HG03442 (cell line): Measurements from ENCODE around the gene MPPED2.
"Not testable (repeated sequence)": the region's sequence is repeated elsewhere in the genome, so short reads cannot be mapped to it uniquely, and the experiment has no call there.

Experiments used
- ATAC-seq: cut with Tn5 transposase; IDR thresholded peaks from one replicate; pipeline ENCODE4 v1.9.1; 2021; ENCODE audit warnings: mild to moderate bottlenecking, moderate library complexity; ENCODE audit not compliant: unreplicated experiment

Gene MPPED2

DNA sequence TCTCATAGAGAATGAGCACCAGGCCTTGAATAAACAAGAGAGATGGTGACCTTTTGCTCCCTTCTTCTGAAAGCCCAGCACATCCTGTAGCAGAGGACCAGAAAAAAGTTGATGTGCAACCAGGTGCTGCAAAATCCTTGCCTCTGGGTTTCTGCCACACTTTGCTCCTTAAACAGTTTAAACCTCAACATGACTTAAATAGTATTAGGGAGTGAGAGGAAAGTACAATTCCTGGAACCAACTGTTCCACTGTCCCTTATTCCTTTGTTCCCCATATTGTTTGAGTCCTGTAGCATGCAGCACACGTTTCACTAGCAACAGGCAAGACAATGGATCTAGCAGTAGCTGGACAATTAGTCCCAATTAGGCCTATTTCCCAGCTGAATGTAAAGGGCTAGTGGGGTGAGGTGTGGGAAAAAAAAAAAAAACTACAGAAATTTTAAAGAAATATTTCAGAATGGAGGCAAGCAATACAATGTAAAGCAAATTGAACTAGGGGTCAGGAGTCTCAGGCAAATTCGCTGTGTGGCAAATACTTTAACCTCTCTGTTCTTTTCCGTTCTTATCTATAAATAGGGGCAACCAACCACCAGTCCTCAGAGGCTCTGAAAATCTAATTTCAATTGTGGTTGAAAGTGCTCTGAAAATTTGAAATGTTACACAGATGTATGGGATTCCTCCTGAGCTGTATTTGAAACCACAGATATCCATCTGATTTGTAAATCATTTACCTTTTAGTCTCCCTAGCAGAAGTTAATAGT lies 6.6 kb downstream of the MPPED2 start:
- ATAC-seq: no peak

DNA sequence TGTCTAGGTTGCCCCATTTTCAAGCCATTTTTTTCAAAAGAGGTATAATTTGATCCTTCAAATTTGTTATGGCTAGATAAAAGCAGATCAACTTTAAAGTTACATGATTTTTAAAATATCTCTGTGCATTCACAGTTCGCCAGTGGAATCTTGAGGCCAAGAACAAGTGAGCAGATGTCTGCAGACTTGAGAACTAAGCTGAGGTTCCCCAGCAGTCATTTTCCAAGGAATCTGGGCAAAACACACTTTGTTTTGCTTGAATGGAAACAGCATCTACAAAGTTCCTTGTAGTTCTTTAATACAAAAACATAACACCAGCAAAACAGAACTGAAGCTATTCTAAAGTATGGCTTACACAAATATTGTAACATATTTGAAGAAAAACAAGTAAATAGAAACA lies 7.7 kb downstream of the MPPED2 start:
- ATAC-seq: no peak

DNA sequence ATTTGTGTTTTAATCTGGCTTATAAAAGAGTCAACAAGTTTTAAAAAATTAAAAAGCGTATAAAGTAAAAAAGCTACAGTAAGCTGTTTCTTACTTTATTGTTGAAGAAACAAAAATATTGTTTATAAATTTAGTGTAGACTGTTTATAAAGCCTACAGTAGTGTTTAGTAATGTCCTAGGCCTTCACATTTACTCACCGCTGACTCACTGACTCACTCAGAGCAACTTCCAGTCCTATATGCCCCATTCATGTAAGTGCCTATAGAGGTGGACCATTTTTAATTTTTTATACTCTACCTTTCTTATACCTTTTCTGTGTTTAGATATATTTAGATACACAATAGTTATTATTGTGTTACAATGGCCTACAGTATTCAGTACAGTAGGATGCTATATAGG lies 12.2 kb downstream of the MPPED2 start:
- ATAC-seq: no peak

DNA sequence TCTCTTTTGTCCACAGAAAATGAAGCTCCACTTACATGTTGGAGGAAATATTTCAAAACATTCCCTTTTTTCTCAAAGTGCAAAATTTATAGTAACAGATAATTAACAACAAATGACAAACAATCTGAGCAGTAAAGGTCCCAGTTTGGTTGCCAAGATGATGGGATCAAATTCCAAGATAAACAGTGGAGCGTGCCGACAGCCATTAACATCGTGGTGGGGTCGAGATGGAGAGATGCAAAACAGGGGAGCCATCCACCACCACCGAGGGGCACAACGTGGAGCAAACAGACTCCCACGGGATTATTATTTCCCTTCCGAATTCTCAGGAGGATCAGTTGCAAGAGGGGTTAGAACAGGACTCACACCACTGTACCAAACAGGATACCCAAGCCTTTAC lies 17.2 kb downstream of the MPPED2 start:
- no peak for ATAC-seq

DNA sequence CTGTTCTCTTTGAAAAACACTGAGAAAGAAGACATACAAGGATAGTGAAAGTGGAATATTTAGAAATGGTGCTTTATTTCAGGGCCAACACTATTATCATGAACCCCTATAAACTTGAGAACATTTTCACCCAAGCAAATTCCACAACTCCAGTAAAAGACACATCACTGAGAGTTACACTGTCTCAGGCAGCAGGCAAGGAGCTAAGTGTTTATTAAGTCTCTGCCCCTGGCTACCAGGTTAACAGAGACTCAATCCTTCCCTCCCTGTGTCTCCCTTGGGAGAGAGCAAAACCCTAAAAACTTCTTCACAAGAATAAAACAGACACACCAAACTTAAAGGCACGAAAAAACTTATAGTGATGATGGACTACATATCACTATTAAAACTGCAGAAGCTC lies 18.5 kb downstream of the MPPED2 start:
- no peak for ATAC-seq

DNA sequence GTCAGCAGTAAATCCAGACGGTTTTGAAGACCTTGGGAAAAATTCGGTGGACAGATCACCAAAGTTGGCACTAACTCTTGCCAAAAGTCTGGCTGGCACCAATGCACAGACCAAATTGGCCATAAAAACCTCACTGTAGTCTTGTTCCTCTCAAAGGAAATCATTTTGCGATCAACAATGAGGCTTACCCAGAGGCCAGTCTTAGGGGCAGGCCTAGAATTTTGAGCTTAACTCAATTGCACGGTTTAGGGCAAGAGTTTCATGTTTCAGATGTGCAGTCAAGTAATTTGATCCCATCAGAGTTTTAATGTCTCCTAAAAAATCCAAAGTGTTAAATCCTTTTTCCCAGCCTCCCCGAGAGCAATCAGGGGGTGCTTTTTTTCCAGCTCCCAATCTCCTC lies 19.0 kb downstream of the MPPED2 start:
- ATAC-seq: no peak

DNA sequence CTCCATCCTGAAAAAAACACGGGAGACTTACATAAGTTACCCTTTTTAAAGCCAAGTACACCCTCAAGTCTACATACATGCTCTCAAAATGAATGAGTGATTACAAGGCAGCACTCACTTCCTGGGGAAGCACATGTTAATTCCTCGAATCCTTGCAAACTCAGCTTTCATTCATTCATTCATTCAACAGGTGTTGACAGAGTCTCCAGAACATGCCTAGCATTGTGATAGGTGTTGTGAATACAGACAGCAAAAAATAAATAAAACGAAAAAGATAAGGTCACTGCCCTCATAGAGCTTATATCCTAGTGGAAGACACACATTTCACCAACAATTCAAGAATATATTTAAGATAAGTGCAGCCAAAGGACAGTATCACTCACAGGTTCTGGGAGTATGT lies 19.7 kb downstream of the MPPED2 start:
- ATAC-seq: no peak

DNA sequence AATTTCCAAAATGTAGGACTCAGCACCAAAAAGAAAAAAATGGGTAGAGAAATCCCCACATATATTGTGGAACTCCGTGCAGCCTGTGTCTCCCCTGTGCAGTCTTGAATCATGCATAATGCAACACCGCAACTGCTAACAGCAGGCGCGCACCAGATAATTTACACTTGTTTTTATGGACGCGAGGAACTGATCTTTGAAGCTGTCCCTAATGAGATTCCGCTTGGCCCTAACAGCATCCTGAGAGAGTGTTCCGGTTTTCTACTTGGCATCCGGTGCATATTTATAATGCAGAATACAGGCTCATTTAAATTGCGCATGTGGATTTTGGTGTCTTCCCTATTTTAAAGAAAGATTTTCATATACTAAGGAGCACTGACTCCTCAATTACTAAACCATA lies 21.1 kb downstream of the MPPED2 start:
- no peak for ATAC-seq

DNA sequence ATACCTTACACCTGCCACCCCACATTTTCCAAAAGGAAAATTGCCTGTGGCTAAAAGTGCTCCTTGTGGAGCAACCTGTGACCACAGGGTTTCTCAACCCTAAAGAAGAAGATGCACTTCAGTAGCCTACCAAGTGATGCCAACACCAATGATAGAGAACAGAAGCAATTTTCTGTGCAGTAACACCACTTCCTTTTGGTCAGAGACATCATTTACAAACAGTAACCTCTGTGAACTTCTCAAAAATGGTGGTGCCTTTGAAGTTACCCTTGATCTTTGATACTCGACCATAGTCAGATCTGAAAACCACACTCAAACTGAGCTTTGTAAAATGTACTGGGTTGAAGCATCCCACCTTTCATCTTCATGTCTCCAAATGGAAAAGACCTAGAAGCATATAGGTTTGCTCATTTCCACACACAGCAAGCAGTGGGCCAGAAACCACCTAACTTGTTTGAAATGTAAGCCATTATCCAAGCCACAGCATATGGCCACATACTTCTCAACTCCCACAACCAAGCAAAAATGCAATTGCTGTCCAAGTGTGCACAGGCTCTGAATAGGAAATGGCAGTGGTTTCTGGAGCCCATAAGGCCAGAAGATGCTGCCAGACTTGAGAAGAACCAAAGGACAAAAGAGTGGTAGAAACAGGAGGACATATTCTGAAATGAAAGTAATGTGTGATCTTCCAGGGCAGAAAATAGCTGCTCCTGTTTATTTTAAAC lies 24.3 kb downstream of the MPPED2 start:
- ATAC-seq: no peak

DNA sequence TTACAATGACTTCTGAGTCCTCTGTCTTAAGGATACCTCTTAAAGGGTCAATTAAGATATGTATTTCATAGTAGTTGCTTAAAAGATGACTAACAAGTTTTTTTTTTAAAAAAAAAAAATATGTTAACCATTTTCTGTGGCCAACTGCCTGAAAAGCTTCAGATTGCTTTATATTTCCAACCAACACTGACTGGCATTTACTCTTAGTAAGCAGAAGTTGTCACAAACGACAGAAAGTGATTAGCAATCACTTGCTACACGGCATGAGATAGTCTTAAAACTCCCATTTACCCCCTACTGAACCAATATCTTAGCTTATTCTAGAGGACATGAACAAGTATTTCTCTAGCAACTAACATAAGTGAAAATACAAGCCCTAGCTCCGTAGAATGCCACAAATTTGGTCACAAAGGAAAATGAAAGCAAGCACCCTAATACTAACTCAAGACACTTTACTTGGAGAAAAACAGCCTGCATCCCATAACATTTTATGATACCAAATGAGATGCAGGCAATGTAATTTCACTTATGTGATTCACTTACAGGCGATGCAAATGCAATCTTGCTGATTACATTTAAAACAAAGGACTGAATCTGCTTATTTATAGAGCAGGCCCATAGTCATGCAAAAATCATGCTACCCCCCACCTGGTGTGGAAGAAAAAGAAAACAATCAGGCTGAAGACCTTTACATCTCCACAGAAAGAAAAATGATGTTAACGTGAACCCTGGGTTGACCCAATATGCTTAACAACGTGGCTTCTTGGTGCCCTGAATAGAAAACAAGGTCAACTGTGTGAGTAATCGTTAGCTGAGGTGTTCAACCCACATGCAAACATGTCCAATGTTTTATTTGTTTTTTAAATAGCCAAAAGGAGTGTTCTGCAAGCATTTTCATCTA lies 25.7 kb downstream of the MPPED2 start:
- no peak for ATAC-seq

DNA sequence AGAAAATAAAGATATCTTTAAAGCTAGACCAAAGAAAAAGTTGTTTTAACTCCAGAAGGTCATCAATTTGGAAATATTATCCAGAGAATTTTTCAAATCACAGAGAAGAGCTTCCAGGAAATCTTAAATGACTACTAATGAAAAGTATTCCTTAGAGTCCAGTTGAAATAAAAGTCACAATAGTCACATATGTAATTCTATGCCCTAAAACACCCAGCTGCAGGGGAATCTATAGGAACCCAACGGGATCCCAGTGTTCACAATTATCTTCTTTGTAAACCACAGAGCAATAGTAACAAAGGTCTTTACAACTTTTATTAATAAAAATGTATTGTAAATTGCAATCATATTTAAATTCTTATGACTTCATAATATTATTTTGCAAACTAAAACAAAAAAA lies 27.1 kb downstream of the MPPED2 start:
- ATAC-seq: no peak

DNA sequence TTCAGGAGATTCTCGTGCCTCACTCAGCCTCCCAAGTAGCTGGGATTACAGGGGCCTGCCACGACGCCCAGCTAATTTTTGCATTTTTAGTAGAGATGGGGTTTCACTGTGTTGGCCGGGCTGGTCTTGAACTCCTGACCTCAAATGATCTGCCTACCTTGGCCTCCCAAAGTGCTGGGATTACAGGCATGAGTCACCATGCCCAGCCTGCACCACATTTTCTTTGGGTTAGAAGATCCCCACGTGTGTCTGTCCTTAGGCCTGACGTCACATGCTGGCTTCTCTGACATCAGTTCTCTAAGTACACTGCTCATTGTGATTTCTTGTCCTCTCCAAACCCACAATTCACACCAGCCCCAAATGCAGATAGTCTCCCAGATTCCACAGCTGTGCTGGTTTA lies 31.6 kb downstream of the MPPED2 start:
- not testable (repeated sequence) for ATAC-seq

DNA sequence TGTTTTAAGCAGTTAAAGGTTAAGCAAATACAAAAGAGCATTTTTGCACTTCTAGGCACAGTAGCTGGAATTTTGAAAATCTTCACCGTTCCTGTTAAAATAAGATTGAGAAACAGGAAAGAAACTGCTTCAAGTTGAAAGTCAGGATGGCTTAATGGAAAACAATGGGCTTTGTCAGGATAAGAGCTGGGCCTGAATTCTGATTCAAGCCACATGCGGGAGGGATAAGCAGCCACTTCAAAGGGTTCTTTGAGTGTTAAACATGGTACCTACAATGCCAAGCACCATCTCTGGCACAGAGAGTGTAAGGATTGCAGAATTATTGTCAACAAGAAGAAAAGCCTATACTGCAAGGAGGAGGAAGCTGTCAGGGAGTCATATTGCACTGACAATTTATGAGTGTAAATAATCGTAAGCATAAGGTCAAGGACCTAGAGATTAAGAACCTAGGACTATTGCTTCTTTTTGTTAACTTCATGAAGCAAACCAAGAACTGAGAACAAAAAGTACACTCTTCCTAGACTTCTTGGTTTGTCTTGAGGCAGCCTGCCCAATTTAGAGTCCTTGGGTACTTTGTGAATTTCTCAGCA lies 32.5 kb downstream of the MPPED2 start:
- no peak for ATAC-seq

DNA sequence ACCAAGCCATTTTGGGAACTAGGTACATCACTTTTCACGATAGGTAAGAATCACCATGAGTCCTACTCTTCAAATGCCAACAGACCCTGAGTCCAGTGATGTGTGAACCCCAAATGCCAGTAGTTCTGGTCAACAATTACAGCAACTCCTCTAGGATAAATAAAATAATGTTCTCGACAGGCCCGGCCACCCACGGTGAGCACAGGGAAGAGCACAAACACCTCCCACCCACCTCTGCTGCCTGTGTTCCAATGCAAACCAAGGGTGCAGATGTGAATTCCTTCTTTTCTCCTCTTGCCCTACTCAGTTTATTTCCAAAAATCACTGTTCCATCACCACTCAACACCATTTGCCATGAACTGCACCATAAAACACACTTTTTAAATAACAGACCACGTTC lies 33.3 kb downstream of the MPPED2 start:
- ATAC-seq: no peak

DNA sequence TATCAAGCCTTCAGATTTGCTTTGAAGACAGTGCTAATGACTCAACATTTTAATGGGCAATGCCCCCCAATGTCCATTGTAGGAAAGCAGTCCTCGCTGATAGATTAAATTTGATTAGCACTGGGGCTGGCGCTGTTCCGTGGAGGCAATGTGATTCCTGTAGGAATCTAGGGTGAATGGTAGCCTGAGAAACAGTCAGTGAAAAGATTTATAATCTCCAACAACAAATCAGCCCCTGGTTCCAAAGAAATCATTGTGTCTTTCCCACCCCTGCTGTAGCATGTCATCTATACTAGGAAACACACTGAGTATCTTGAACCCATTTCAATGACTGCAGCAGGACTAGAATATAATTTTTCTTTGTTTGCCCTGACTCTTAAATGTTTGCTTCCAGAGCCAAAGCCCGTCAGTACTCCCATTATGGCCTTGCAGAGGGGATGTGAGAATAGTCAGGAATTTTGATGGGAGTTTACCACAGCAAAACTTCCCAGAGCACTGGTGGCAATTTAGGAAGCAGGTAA lies 36.1 kb downstream of the MPPED2 start:
- ATAC-seq: no peak

DNA sequence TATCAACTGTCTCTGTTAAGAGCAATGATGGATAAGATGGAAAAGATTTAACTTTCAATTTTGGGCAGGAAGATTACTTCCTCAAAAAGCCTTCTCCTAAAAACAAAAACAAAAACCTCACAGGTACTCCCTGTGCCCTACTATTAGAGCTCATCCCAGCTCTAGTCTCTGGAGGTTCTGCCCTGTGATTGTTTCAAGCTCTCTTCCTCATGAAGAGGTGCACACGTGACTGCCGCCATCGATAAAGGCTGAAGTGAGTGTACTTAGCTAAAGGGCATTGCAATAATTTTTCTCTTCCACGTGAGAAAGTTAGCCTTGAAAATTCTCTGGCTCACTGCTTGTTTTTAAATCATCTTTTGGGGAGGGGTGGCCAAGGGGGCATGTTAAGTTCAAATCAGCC lies 36.6 kb downstream of the MPPED2 start:
- no peak for ATAC-seq

DNA sequence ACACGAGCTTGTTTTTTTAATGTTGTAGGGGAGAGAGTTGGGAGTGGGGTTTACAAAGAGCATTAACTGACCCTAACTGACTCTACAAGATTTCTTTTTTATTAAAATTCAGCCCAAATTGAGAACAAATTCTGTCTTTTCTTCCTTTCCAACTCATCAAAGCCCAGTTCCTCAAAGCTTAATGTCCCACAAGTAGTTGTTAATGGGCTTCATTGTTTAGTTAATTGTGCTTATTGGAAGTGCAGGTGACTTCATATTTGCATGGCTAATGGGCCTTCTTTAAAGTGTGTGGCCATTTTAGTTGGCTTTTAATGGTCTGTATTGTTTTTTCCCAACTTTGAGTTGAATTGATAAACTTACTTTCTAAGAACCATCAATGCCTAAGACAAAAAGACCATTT lies 39.8 kb downstream of the MPPED2 start:
- ATAC-seq: no peak

DNA sequence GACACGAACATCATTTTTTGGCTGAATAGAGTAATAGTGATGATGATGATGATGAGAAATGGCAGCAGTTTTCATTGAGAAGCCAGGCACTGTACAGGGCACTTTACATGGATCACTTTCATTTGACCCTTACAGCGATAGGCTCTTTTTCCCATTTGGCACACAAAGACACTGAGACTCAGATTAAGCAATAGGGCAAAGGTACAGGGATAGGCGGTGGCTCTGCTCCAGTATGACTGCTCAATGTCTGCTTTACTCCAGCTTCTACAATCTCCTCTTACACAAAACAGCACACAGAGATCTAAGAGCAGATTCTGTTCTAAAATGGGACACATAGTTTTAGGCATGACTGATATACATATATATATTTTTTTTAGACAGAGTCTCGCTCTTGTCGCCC lies 40.6 kb downstream of the MPPED2 start:
- ATAC-seq: no peak

DNA sequence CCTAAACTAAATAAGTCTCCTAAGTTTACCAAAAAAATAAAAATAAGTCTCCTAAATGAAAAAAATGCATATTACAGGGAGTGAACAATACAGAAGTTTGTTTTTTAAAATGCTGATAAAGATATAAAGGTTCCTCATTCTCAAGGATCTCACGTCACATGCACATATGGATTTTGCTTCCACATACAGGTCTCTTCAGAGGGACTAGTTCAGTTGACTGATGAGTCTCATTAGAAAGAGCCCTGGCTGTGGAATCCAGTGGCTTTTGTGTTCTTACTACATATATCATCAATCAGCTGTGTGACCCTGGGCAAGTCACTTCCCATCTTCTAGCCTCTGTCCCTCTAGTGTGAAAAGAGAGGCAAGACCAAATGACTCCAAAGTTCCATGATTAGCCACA lies 43.1 kb downstream of the MPPED2 start:
- no peak for ATAC-seq

DNA sequence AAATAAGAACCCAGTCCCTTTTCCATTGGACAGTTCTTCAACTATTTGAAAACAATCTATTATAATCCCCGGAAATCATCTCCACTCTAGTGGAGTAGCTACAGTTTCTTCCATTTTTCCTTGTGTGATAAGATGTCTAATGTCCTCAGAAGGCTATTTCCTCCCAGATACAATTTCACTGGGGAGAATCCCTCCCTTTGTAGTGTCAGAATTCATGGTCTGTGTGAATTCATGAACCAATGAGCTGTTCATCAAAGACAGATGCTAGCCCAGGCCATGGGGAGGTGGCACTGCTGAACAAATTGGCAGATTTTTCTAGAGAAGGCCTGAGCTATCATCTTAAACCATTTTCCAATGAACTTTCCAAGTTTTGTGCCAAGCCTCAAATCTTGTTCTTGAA lies 45.4 kb downstream of the MPPED2 start:
- no peak for ATAC-seq

DNA sequence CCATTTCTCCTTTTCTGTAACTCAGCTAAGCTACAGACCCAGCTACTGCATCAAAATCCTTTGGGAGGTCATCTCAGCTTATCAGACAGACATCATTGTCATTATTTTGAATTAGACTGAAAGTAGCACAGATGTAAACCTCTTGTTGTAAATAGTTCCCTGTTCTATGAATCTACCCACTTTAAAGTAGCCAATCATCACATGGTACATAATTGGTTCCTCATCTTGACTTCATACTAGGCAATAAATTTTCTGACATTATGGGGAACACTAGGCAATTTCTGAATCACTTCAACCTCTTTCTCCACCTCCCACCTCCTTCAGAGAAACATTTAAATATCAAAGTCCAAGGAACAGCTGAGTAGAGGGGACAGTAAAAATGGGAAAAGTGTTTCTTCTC lies 47.9 kb downstream of the MPPED2 start:
- ATAC-seq: no peak
